Raji (cell line): ENCODE measurements around the gene PIP5K1A.
A peak's percentile ranks its signal among the peaks of the same experiment; 100 is the strongest.

Experiments used
- POLR2A ChIP-seq: IDR thresholded peaks from 2 replicates; pipeline ENCODE4 v1.6.1; 2011; ENCODE audit warnings: low read depth, low read length, control low read depth; ENCODE audit not compliant: insufficient read depth

Gene PIP5K1A

DNA sequence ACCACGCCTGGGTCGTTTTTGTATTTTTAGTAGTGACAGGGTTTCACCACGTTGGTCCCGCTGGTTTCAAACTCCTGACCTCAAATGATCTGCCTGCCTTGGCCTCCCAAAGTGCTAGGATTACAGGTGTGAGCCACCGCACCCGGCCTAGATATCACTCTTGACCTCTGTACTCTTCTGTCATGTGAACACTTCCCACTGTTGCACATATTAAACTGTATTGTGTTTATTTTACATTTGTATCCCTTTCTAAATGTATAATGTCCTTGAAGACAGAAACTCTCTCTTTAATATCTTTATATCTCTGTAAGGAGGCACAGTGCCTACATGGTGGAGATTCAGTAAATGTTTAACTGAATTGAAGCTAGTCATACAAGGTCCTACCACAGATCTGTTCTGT is 36.9 kb downstream of the PIP5K1A start:
- TF ChIP-seq POLR2A, result no peak

DNA sequence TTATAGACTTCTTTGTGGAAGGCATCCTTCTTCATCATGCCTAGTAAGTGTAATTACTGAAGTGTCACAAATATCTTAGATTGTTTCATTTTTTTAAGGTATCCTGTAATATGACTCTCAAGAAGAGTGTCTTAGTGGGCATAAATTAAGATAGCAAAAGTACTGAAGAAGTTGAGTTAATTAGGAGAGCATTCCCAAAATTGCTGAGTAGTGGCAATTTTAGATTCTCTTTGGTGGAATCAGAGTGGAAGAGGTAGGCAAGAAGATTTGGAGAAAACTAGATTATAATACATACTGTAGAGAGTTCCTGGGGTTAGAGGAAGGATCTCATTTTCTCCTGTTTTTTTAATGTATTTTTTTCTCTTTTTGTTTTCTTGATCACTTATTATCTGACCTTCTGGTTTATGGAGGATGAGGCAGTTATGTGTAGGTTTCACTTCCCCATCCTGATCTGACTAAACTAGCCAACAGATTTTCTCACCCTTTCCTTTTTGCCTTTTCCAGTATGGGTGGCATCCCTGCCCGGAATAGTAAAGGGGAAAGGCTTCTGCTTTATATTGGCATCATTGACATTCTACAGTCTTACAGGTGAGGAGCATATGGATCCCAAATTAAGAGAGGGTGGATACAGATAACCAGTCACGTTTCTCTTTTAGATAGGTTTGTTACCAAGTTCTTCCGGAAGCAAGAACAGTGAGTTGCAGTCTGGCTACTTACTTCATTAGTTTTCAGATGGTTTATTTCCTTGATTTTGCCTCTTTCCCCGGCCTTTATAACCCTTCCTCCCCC is 39.5 kb downstream of the PIP5K1A start:
- TF ChIP-seq POLR2A, result no peak

DNA sequence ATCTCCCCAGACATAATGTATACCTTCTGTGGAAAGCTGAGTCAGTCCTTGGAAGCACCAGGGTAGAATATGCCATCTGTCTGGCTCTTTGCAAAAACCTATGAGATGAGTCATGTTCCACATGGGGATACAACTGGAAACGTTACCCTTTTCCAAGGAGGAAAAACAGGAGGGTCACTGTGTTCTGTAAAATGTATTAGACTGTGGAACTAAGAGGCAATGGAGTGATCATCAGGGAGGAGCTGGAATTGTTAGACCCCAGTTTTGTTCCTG is 40.1 kb downstream of the PIP5K1A start:
- TF ChIP-seq POLR2A, result no peak

DNA sequence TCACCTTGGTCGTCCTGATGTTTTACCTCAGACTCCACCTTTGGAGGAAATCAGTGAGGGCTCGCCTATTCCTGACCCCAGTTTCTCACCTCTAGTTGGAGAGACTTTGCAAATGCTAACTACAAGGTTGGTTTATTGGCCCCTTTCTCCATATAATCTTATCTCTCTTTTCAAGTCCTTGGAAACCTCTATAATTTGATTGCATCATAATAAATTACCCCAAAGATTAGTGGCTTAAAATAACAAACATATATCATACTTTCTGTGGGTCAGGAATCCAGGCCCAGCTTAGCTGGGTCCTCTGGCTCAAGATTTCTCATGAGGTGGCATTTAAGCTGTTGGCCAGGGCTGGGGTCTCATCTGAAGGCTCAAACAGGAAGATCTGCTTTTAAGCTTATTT is 44.1 kb downstream of the PIP5K1A start:
- TF ChIP-seq POLR2A, result no peak

DNA sequence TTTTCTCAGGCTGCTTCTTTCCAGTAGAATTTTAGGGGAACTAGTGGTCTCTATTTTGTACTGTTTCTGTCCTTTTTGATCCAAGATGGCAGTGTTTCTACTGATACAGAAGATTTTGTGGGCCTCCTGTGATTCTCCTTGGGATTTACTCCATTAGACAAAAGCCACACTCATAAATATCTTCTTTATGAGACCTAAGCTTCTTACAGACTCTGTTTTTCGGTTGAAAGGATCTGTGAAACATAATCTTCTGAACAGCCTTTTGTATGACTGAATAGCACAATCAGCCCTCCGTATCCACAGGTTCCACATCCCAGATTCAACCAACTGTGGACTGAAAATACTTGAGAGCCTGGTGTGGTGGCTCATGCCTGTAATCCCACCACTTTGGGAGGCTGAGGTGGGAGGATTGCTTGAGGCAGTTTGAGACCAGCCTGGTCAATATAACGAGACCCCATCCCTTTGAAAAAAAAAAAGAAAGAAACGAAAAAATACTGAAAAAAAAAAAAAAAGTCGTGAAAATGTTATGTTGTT is 45.4 kb downstream of the PIP5K1A start:
- TF ChIP-seq POLR2A, result no peak

DNA sequence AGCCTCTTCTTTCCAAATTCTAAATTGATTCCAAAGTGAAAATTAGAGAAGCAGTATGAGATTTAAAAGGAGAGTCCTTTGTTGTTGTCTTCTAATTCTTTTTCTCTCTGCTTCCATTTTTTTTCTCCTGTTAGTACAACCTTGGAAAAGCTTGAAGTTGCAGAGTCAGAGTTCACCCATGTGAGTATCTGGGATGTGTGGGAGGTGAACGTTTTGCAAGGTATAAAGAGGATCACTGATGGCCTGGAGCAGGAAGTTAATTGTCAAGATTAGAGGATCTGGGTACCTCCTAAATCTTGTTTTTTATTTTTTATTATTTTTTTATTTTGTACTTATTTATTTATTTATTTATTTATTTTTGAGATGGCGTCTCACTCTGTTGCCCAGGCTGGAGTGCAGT is 48.4 kb downstream of the PIP5K1A start:
- no peak for TF ChIP-seq POLR2A

DNA sequence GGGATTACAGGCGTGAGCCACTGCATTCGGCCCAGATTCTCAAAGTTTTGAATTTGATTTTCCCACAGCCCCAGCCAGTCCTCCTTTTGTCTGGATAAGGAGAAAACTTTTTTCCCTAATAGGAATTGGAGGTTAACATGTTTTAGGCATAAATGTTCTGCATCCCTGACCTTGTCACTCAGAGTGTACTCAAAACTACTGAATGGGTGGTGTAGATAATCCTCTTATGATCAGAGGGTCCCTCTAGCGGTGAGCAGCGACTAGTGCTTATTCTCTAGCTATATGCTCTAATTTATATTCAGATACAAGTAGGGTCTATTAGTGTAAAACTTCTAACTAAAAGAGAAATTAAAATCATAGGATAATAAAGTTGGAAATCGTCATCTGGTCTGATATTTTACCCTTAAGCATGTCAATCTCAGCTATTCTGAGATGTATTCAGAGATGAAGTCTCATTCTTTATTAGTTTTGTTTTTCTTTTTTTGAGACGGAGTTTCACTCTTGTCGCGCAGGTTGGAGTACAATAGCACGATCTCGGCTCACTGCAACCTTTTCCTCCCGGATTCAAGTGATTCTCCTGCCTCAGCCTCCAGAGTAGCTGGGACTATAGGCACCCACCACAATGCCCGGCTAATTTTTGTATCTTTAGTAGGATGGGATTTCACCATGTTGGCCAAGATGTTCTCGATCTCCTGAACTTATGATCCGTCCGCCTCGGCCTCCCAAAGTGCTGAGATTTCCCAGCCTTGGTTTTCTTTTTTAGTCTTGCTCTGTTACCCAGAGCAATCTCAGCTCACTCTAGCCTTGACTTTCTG is 53.5 kb downstream of the PIP5K1A start:
- no peak for TF ChIP-seq POLR2A

DNA sequence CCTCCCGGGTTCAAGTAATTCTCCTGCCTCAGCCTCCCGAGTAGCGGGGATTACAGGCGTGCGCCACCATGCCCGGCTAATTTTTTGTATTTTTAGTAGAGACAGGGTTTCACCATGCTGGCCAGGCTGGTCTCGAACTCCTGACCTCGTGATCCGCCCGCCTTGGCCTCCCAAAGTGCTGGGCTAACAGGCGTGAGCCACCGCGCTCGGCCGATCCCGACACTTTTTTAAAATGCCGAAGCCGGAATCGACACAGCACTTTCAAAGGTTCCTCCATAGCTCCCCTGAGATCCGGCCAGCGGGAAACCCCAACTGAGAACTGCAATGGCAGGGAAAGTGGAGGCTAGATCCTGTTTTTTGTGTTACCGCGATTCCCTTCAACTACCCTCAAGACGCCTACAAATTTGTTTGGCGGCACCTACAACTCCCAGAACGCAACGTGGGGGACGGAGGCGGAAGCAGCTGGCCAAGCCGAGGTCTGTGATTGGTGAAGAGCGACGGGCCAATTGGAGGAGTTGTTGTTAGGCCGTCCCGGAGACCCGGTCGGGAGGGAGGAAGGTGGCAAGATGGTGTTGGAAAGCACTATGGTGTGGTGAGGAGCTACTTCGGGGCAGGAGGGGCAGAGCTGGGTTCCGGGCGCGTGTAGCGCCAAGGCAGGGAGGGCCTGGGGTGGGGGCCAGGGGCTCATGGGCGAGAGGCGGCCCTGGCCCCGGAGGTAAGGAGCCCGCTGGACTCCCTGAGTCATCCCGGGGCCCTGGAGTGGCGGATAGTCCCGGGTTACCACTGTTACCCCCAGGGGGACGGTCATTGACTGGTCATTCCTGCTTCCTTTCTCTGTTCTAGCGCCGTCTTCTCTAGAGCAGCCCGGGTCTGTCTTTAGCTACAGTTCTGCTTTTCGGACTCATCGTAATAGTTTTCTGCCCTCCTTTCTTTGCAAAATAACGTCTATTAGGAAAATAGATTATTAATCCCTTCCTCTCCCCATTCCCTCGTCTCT is 56.2 kb downstream of the PIP5K1A start, which contains the start of gene PSMD4:
PSMD4 (plus strand) TSS at position 518 of the 997 bp plus-strand sequence; CDS start at position 567, 49 bp downstream.
- TF ChIP-seq POLR2A, result peak; percentile 95

DNA sequence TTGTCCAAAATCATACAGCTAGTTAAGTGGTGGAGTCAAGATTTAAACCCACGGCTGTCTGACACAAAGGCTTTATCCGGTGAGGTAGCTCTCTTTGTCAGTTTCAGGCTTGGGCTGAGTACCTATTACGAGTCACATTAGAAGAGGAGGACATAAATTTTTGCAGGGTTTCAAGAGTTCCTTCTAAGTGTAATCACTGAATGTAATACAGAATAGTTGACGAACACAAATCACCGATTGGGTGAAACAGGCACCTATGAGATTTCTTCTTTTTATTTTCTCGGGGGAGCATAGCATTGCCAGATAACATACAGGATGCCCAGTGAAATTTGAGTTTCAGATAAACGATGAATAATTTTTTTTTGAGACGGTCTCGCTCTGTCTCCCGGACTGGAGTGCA is 57.0 kb downstream of the PIP5K1A start:
- TF ChIP-seq POLR2A, result no peak

DNA sequence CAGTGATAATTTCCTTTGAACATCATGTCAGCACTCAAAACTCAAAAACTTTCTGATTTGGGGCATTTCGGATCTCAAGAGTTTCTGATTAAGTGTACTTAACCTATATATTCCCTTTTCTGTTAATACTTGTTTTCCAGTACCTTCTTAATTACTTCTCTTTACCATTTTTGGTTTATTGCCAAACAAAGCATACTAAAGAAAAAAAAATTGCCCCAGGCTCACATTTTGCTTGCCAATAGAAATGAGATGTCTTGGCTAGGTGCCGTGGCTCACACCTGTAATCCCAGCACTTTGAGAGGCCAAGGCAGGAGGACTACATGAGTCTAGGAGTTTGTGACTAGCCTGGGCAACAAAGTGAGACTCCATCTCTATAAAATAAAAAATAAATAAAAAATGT is 61.0 kb downstream of the PIP5K1A start:
- no peak for TF ChIP-seq POLR2A

DNA sequence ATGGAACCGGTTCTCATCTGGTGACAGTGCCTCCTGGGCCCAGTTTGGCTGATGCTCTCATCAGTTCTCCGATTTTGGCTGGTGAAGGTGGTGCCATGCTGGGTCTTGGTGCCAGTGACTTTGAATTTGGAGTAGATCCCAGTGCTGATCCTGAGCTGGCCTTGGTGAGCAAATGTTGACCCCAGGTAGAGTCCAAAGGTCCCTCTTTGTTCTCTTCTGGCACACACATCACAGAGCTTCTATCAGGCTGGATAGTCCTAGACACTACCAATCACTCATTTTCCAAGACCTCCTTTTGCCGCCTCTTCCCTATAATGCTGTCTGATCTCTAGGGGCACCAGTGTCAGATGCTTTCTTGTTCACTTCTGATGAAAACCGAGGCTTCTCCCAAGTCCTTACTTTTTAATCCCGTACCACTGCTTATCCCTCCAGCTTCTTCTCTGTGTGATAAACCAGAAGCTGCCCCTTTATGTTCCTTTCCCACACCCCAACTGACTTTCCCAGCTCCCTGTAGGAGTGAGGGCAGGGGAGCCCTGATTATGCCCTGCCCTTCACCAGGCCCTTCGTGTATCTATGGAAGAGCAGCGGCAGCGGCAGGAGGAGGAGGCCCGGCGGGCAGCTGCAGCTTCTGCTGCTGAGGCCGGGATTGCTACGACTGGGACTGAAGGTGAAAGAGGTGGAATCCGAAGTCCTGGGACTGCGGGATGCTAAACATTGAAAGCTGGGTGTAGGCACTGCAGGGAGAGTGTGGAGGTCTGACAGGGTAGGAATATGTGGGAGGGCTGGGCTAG is 67.3 kb downstream of the PIP5K1A start:
- no peak for TF ChIP-seq POLR2A

DNA sequence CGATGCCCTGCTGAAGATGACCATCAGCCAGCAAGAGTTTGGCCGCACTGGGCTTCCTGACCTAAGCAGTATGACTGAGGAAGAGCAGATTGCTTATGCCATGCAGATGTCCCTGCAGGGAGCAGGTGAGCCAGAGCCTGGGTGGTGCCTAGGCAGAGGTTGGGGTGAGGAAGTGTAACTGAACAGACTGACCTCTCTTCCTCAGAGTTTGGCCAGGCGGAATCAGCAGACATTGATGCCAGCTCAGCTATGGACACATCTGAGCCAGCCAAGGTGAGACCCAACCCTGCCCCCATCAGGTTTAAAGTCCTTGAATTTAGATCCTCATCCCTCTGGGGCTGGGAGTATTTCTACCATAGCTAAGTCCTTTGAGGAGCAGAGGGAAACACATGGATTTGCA is 68.0 kb downstream of the PIP5K1A start:
- TF ChIP-seq POLR2A, result no peak

DNA sequence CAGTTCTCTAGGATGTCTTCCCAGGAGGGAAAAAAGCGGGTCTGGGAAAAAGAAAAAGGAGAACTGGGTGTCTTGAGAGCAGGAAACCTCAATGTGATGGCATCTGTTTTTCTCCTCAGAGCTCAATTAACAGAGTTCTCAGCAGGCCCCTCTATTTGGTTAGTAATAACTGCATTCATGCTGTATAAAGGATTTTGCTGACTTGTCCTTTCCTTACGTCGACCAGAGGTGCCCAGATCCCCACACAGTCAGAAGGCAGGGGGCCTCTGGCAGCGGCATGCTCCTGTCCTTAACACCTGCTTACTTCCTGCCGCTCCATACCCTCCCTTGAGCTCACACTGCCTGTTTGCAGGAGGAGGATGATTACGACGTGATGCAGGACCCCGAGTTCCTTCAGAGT is 68.5 kb downstream of the PIP5K1A start:
- no peak for TF ChIP-seq POLR2A

DNA sequence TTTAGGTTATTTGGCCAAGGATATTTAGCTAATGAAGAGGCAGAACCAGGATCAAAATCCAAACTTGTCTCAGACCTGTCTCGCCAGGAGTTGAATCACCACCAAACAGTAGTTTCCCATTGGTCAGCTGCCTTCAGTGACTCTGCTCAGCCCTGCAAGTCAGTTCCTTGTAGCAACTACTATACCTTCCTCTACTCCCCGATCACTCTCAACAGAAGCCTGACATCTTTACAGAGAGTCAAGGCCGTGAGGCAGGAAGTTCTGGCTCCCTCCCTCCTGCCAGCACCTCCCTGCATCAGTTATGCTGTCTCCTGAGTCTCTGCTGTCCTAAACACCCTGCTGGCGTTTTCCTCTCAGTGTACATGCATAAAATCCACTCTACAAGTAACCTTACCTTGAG is 69.4 kb downstream of the PIP5K1A start:
- no peak for TF ChIP-seq POLR2A
